ENCODE data around the gene C4orf36. TPM values are rescaled to one million over a fixed set of nuclear protein-coding genes. Genes with fewer than 3 reads are reported as not detected.

The C4orf36 gene
- total RNA-seq, 2 experiments from 2014 or later, result 0.44 TPM; not detected in 1

DNA sequence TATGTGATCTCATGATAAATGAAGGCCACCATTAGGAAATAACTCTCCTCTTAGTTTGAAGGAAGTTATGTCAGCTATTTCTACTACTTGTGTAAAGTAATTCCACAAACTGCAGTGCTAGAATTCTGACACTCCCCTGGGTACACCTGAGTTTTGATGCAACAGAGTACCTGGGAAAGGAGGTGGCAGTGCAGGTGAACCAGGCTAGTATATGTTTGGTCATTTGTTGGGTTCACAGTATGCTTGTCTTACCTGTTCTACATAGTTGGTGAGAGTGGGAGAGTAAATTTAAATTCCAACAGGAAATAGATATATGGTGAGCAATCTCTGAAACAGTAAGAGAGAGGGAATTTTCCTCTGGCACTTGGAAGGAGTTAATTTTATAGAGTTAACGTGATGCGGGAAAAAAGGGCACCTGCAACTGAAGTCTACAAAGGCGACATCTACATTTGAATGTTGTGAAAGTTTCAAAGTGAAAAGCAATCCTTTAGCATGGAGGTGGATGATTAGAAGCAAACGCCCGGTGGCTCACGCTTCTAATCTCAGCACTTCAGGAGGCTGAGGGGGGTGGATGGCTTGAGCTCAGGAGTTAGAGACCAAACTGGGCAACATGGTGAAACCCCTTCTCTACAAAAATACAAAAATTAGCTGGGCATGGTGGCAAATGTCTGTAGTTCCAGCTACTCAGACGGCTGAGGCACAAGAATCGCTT, 34.7 kb downstream of the C4orf36 start:
- POLR2A ChIA-PET, result interaction anchor here (0.6 kb wide), 2 partner anchors 321 to 1187 kb away, joined by 3 to 5 read pairs; no protein-coding TSS in a partner anchor
- DNase-seq, result no peak

DNA sequence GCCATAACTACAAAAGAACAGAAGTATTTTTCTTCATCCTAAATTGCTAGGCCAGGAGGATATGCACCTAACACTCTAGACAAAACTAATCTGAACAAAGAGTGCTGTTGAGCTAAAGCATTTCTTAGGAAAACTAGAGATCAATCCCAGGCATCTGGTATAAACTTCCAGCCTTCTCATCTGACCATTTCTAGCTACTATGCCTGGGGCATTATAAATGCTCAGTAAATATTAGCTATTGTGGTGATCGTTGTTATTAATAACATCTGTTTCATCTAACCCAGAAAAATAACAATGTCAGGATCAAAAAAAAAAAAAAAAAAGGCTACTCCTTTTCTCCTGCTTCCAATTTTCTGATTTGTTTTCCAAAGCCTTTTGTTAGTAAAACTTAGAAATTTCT, 35.3 kb downstream of the C4orf36 start:
- H3K9me3 Mint-ChIP-seq, result no peaks in the 10 kb centered on the region
- no peak overlapping the region for H3K4me3 Mint-ChIP-seq
- no peak overlapping the region for H3K27ac Mint-ChIP-seq
- H3K4me1 Mint-ChIP-seq, result no peaks in the 10 kb centered on the region
- no peaks in the 10 kb centered on the region for H3K27me3 Mint-ChIP-seq
- POLR2A ChIA-PET, result no interaction called here
- H3K36me3 Mint-ChIP-seq, result no peaks in the 10 kb centered on the region
- no peak for ATAC-seq (ENCODE audit: low read depth)
- DNase-seq, result no peak

More for the DNA sequence above, 34.7 kb downstream of the C4orf36 start:
- Mint-ChIP-seq H3K27me3 (no peaks in the 10 kb centered on the region), H3K9me3 (no peaks in the 10 kb centered on the region), H3K27ac (no peak overlapping the region), H3K4me1 (no peaks in the 10 kb centered on the region), H3K4me3 (no peak overlapping the region), H3K36me3 (no peaks in the 10 kb centered on the region)
- ATAC-seq (ENCODE audit: low read depth), result no peak

DNA sequence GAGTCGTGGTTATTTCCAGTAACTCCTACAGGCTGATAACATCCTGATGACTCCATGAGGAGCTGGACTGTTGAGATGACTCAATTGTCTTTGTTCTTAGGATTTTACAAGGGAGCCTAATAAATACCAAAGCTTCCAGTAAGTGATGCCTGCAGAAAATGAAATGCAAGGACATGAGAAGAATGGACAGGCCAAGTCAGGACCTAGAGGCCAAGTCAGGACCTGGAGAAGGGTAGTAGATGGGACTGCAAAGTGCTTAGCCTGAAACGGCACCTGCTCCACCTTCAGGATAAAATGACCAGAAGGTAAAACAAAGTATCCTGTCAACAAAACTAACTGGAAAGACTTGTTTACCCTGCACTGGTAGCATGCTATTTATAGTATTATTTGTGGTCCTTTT, 36.6 kb downstream of the C4orf36 start:
- no peaks in the 10 kb centered on the region for H3K27me3 Mint-ChIP-seq
- H3K9me3 Mint-ChIP-seq, result no peaks in the 10 kb centered on the region
- DNase-seq (no peak), ATAC-seq (ENCODE audit: low read depth) (no peak)
- POLR2A ChIA-PET, result no interaction called here
- no peaks in the 10 kb centered on the region for H3K4me1 Mint-ChIP-seq
- H3K4me3 Mint-ChIP-seq, result no peak overlapping the region
- no peak overlapping the region for H3K27ac Mint-ChIP-seq
- H3K36me3 Mint-ChIP-seq, result no peaks in the 10 kb centered on the region

DNA sequence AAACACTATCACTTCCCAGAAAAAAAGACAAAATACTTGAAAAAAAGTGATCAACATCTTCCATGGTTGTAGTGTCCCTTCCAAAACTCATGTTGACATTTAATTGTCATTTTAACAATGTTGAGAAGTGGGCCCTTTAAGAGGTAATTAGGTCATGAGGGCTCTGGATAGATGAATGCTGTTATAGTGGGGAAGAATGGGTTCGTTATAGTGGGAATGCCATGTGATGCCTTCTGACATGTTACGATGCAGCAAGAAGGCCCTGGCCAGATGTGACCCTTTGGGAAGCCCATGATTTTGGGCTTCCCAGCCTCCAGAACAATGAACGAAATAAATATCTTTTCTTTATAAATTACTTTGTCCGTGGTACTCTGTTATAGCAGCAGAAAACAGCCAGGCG, 39.0 kb downstream of the C4orf36 start:
- no peaks in the 10 kb centered on the region for H3K27me3 Mint-ChIP-seq
- H3K36me3 Mint-ChIP-seq, result no peaks in the 10 kb centered on the region
- DNase-seq (no peak), ATAC-seq (ENCODE audit: low read depth) (no peak)
- POLR2A ChIA-PET, result no interaction called here
- no peak overlapping the region for H3K4me3 Mint-ChIP-seq
- H3K9me3 Mint-ChIP-seq, result no peaks in the 10 kb centered on the region
- H3K4me1 Mint-ChIP-seq, result no peaks in the 10 kb centered on the region
- H3K27ac Mint-ChIP-seq, result no peak overlapping the region

DNA sequence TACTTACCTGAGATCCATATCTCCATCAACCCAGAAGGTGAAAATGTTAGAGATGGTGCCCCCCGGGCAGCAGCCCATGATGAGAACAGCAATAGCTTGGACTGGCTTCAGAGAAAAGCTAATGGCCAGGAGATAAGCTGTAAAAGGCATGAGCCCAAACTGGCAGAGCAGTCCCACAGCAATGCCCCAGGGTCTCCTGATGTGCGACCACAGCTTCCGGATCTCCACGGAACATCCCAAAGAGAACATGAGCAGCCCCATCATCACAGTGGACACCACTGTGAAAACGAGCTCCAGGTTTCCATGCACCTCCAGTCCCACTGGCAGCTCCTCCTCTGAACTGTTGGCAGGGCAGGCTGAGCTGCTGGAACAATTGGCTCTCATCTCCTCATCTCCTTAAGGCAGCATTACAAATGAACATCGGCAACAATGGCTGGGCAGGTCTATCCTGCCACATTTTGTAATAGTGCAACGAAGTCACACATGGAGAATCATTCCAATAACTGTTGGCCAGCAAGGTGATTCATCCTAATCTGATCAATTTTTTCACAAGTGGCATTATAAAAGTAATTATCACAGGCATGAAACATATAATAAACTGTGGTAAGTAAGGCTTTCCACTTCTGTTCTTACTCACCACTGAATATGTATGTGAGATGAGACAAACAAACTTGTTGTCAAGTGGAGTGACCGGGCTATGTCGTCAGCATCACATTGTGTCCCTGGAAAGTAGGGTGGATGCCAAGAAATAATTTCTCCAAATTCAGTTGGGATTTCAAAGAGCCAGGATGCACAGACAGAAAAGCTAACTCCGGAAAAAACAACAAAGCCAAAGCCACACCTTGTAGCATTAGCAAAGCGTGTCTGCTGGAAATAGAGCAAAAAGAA, 43.2 kb downstream of the C4orf36 start, which contains the start of gene SLC10A6:
SLC10A6 (minus strand) TSS at position 653 of the 888 bp plus-strand sequence; CDS start at position 384, 269 bp downstream.
- peaks cover 2% of the 10 kb centered on the region for H3K27me3 Mint-ChIP-seq
- ATAC-seq (ENCODE audit: low read depth) (no peak), DNase-seq (no peak)
- H3K9me3 Mint-ChIP-seq, result no peaks in the 10 kb centered on the region
- no peak within 1 kb of the TSS for H3K27ac Mint-ChIP-seq
- H3K4me1 Mint-ChIP-seq, result no peaks in the 10 kb centered on the region
- POLR2A ChIA-PET, result no interaction called here
- H3K36me3 Mint-ChIP-seq, result no peaks in the 10 kb centered on the region
- H3K4me3 Mint-ChIP-seq, result no peak within 1 kb of the TSS

DNA sequence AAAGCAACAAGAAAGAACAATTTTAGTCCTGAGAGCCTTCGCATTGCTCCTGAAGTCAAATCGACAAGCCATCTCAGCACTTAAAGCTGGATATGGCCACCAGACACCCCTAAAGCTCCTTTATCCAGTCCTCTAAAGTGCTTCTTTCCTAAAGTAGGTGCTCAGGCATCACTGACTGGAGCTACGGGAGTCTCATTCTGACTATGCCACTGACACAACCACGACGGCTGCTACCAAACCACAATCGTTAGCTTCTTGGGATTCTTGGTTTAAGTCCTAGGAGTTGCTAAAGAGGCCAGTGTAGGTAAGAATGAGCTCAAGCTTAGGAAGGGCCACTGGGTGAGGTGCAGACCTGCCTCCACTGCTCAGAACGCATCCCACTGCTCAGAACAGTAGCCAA, 44.1 kb downstream of the C4orf36 start:
- no peak for DNase-seq
- POLR2A ChIA-PET, result no interaction called here
- Mint-ChIP-seq H3K4me3 (no peak overlapping the region), H3K4me1 (no peaks in the 10 kb centered on the region), H3K27ac (no peak overlapping the region), H3K9me3 (no peaks in the 10 kb centered on the region), H3K36me3 (no peaks in the 10 kb centered on the region), H3K27me3 (peaks cover 2% of the 10 kb centered on the region)
- no peak for ATAC-seq (ENCODE audit: low read depth)

DNA sequence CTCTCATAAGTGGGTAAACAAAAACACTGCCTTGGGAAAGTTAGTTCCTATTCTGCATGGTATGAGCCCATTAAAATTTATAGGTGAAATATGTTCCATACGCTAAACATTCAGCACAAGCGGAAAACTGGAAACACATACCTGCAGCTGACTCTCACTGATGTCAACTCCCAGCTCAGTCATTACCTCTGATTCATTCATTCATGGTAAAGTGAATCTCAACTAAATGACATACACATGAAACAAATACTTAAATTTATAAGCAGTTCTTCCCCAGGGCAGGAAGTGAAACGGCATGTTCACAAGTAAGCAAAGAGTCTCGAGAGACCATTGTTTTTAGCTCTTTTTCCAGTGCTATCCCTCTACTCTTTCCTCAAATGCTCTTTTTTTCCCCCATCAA, 44.7 kb downstream of the C4orf36 start:
- POLR2A ChIA-PET, result no interaction called here
- Mint-ChIP-seq H3K4me1 (no peaks in the 10 kb centered on the region), H3K9me3 (no peaks in the 10 kb centered on the region), H3K36me3 (no peaks in the 10 kb centered on the region), H3K27me3 (peaks cover 2% of the 10 kb centered on the region), H3K4me3 (no peak overlapping the region), H3K27ac (no peak overlapping the region)
- ATAC-seq (ENCODE audit: low read depth) (no peak), DNase-seq (no peak)

DNA sequence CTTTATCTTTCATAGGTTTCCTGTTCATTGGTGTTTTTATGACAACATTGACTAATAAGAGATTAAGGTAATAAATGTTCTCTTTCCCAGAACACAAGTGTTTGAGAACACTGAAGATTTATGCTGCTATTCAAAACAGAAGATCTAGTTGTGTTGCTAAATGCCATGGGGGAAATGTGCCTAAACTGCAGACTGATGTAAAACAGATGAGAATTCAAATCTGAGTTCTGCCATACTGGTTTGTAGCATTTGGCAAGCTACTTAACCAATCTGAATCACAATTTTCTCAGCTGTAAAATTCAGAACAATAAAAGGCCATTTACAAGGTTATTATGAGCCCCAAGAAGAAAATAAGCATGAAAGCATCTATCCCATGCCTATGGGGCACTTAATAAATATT, 45.3 kb downstream of the C4orf36 start:
- no peak for ATAC-seq (ENCODE audit: low read depth)
- Mint-ChIP-seq H3K27ac (no peak overlapping the region), H3K4me1 (no peaks in the 10 kb centered on the region), H3K27me3 (peaks cover 2% of the 10 kb centered on the region), H3K9me3 (no peaks in the 10 kb centered on the region), H3K36me3 (no peaks in the 10 kb centered on the region), H3K4me3 (no peak overlapping the region)
- no peak for DNase-seq
- POLR2A ChIA-PET, result no interaction called here

DNA sequence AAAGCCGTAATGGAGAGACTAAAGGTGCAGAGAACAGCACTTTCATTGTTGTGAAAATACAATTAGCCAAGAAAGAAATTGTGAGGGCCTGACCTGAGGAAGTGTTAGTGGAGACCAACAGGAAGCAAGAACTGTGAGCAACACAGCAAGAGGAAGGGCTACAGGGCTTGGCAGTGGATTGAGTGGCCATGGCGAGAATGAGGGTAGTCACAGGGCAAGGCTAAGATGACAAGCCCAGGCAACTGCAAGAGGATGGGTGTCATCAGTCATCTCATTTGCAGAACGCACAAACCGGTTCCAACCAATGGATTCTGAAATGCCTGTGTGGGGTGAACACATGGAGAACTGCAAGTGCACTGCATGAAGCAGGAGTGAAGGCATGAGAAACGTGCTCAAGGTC, 46.6 kb downstream of the C4orf36 start:
- H3K36me3 Mint-ChIP-seq, result no peaks in the 10 kb centered on the region
- H3K9me3 Mint-ChIP-seq, result no peaks in the 10 kb centered on the region
- no peaks in the 10 kb centered on the region for H3K4me1 Mint-ChIP-seq
- H3K27ac Mint-ChIP-seq, result no peak overlapping the region
- ATAC-seq (ENCODE audit: low read depth), result no peak
- H3K27me3 Mint-ChIP-seq, result peaks cover 2% of the 10 kb centered on the region
- no peak overlapping the region for H3K4me3 Mint-ChIP-seq
- no peak for DNase-seq
- POLR2A ChIA-PET, result no interaction called here

DNA sequence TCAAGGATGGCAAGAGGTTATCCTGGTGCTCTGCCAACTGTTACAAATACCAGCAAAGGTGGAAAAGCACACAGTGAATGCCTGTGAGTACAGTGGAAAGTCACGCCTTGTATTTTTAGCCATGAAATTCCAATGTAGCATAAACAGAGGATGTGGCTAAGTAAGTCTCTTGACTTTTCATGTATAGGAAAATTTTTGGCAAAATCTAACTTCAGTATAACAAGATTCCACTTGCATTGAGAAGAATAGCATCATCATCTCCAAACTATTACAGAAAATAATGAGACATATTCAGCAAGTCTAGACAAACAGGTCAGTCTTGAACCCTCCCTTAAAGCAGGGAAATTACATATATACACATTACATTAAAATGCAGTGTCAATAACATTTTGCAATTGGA, 50.9 kb downstream of the C4orf36 start:
- H3K4me1 Mint-ChIP-seq, result no peaks in the 10 kb centered on the region
- DNase-seq, result no peak

DNA sequence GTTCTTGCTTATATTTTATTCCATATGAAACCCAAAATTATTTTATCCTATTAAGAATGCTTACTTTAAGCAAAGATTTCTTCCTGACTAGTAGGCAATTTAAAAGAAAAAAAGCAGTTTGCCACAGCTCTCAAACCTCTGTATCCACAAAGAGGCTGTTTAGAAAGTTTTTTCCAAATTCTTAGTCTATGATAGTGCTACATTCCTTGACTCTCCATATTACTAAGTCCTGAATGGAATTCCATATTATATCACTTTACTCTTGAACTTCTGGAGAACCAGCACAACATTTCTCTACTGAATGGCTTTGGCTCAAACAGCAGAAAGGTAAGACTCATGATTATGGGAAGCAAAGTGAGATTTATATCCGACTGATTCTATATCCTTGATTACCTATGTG, 51.4 kb downstream of the C4orf36 start:
- H3K4me3 Mint-ChIP-seq, result no peak overlapping the region
- H3K27me3 Mint-ChIP-seq, result peaks cover 2% of the 10 kb centered on the region
- POLR2A ChIA-PET, result no interaction called here
- no peaks in the 10 kb centered on the region for H3K9me3 Mint-ChIP-seq
- ATAC-seq (ENCODE audit: low read depth) (no peak), DNase-seq (no peak)
- H3K4me1 Mint-ChIP-seq, result no peaks in the 10 kb centered on the region
- no peaks in the 10 kb centered on the region for H3K36me3 Mint-ChIP-seq
- no peak overlapping the region for H3K27ac Mint-ChIP-seq

More for the DNA sequence above, 50.9 kb downstream of the C4orf36 start:
- H3K27ac Mint-ChIP-seq, result no peak overlapping the region
- POLR2A ChIA-PET, result no interaction called here
- no peaks in the 10 kb centered on the region for H3K9me3 Mint-ChIP-seq
- H3K36me3 Mint-ChIP-seq, result no peaks in the 10 kb centered on the region
- peaks cover 2% of the 10 kb centered on the region for H3K27me3 Mint-ChIP-seq
- ATAC-seq (ENCODE audit: low read depth), result no peak
- no peak overlapping the region for H3K4me3 Mint-ChIP-seq

DNA sequence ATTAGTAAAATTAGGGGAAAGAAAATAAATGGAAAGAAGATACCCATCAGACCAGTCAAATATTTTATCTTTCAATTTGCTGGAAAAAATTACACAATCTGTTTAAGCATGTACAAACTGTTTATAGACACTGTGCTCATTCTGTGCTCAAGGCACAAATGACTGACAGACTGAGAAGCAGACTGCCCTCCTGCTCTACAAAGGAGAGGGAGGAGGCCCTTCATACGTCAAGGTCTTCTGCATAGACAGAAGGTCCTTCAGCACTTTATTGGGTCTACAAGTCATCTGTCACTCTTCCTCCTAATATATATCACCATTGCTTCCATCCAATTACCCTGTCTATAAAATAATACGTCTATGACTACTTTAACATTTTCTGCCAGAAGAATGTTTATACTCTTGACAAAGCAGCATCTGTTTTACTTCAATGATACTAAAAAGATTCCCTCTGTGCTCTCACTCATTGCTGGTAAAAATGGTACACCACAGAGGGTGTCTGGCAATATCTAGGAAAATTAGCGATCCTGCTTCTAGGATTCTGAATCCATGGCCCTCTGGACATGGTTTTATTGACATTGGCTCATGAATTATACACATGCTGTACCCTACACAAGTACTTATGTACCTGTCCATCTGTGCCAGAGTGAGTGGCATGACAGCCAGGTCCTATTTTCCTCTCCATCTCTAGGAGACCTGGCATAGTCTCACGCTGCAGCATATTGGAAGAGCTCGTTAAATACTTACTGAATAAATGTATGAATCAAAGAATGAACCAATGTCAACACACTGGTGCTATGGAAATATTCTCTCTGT, 54.3 kb downstream of the C4orf36 start:
- H3K9me3 Mint-ChIP-seq, result no peaks in the 10 kb centered on the region
- no peak overlapping the region for H3K27ac Mint-ChIP-seq
- POLR2A ChIA-PET, result no interaction called here
- ATAC-seq (ENCODE audit: low read depth) (no peak), DNase-seq (no peak)
- H3K4me1 Mint-ChIP-seq, result no peaks in the 10 kb centered on the region
- H3K27me3 Mint-ChIP-seq, result peaks cover 2% of the 10 kb centered on the region
- no peaks in the 10 kb centered on the region for H3K36me3 Mint-ChIP-seq
- H3K4me3 Mint-ChIP-seq, result no peak overlapping the region

DNA sequence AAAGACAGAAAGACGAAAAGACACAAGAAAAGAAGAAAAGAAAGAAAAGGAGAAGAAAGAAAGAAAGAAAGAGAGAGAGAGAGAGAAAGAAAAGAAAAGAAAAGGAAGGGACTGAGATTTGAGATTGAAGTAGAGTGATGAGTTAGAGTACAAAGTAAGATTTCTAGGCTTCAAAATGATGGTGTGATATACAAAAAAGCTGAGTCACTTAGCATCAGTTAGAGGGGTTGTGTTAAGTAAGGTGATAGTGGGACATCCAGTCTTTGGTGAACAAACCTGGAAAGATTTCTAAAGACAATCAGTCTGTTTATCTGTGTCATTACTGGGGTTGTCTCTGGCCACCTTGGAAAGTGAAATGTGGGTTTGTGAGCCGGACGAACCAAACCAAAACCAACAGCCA, 56.5 kb downstream of the C4orf36 start:
- Mint-ChIP-seq H3K36me3 (no peaks in the 10 kb centered on the region), H3K27ac (peak overlapping the region; percentile 13), H3K27me3 (peaks cover 2% of the 10 kb centered on the region), H3K9me3 (no peaks in the 10 kb centered on the region), H3K4me3 (no peak overlapping the region), H3K4me1 (no peaks in the 10 kb centered on the region)
- POLR2A ChIA-PET, result no interaction called here
- no peak for DNase-seq
- ATAC-seq (ENCODE audit: low read depth), result no peak

Measured in activated naive CD8-positive, alpha-beta T cell treated with anti-CD3 and anti-CD28 coated beads, Interleukin-2, amount 10 ng/mL, durations not matched to agents 7 days and 5 days (primary cell).